GM18498 (cell line): ENCODE data around the gene SETD4.

Experiments used
- ATAC-seq: cut with Tn5 transposase; IDR thresholded peaks from one replicate; pipeline ENCODE4 v1.9.1; 2021; ENCODE audit warnings: mild to moderate bottlenecking, moderate library complexity; ENCODE audit not compliant: unreplicated experiment

The SETD4 gene

GRCh38 chr21:36015045-36015444 lies 45.3 kb downstream of the SETD4 start:
- ATAC-seq = no peak

- ATAC-seq = no peak
Observed at GRCh38 chr21:36010801-36011200, 49.5 kb downstream of the SETD4 start.

GRCh38 chr21:36008505-36008904 lies 51.8 kb downstream of the SETD4 start:
- ATAC-seq = no peak

- ATAC-seq = no peak
Observed at GRCh38 chr21:36005879-36006400, 54.4 kb downstream of the SETD4 start.

GRCh38 chr21:36005018-36005417 lies 55.3 kb downstream of the SETD4 start:
- ATAC-seq = no peak

- ATAC-seq = no peak
Observed at GRCh38 chr21:36004441-36004840, 55.9 kb downstream of the SETD4 start.

- no peak for ATAC-seq
Observed at GRCh38 chr21:36003776-36004175, 56.5 kb downstream of the SETD4 start.

GRCh38 chr21:35996217-35996616 lies 64.1 kb downstream of the SETD4 start:
- ATAC-seq = no peak

GRCh38 chr21:35995522-35996088 lies 64.7 kb downstream of the SETD4 start:
- no peak for ATAC-seq

GRCh38 chr21:35994613-35995012 lies 65.7 kb downstream of the SETD4 start:
- ATAC-seq = no peak

GRCh38 chr21:35993875-35994490 lies 66.3 kb downstream of the SETD4 start:
- no peak for ATAC-seq

- ATAC-seq = no peak
Observed at GRCh38 chr21:35991131-35991530, 69.2 kb downstream of the SETD4 start.

GRCh38 chr21:35990609-35991008 lies 69.7 kb downstream of the SETD4 start:
- no peak for ATAC-seq

- no peak for ATAC-seq
Observed at GRCh38 chr21:35989138-35989735, 71.1 kb downstream of the SETD4 start.

- ATAC-seq = no peak
Observed at GRCh38 chr21:35988416-35989137, 71.7 kb downstream of the SETD4 start.

GRCh38 chr21:35987475-35987874 lies 72.9 kb downstream of the SETD4 start:
- no peak for ATAC-seq

- ATAC-seq = no peak
Observed at GRCh38 chr21:35984654-35985361, 75.5 kb downstream of the SETD4 start.
